T follicular helper cell (primary cell): Measurements from ENCODE around the gene PRM2.

Source experiments
- DNase-seq: peaks from one replicate; pipeline ENCODE4 v3.0.0-alpha.2; 2020; ENCODE audit warnings: low read depth

PRM2 gene

DNA sequence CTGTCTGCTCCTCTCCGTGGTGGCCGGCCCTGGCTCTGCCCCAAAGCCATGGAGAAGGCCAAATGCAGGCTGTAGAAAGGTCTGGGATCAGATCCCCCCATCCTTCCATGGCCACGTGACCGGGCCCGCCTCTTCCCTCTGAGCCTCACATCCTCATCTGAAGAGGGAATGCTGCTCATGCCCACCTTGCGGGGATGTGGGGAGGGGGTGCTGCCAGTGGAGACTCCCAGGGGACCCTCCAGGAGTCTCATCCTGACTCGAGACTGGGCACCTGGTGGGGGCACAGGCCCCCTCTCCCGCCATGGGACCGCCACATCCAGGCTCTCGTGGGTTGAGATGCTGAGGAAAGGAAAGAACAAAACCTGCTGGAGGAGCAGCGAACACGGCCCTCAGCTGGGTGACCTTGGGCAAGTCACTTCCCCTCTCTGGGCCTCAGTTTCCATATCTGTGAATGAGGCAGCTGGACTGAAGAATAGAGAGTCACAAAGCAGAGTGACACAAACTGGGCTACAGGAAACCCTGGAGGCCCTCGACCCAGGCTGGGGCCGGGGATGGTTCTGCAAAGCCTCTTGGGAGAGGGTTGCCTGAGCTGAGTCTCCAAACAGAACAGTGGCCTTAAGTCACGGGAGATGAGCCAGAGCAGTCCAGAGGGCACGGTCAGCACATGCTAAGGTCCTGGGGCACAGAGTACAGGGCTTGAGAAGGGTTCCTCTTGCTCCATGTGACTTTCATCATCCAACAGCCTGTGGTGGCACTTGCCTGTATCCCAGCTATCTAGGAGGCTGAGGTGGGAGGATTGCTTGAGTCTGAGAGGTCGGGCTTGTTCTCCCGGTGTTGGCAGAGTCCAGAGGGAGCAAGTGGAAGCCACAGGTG lies 50.4 kb downstream of the PRM2 start:
- no peak for DNase-seq
